Endodermal cell (in vitro differentiated cells): ENCODE results near the gene CHD6. TPM values are rescaled to one million over a fixed set of nuclear protein-coding genes. Genes with fewer than 3 reads are reported as not detected.

Experiments
- DNase-seq: peaks from one replicate; pipeline ENCODE4 v3.0.0-alpha.2; 2017
- H3K27ac ChIP-seq: 2 replicates; pipeline ENCODE4 v1.5.1; 2013; ENCODE audit warnings: mild to moderate bottlenecking, low read depth, low read length, moderate library complexity
- H3K27me3 ChIP-seq: 2 replicates; pipeline ENCODE4 v1.6.1; 2013; ENCODE audit warnings: mild to moderate bottlenecking, low read length, moderate library complexity; ENCODE audit not compliant: insufficient read depth, control insufficient read depth, poor library complexity, severe bottlenecking
- H3K36me3 ChIP-seq: 2 replicates; pipeline ENCODE4 v1.7.0; 2013; ENCODE audit warnings: mild to moderate bottlenecking, low read length, moderate library complexity; ENCODE audit not compliant: control insufficient read depth, insufficient read depth
- H3K4me1 ChIP-seq: one replicate; pipeline ENCODE4 v1.7.0; 2013; ENCODE audit warnings: low read length; ENCODE audit not compliant: control insufficient read depth, insufficient read depth
- H3K4me3 ChIP-seq: 2 replicates; pipeline ENCODE4 v1.5.1; 2013; ENCODE audit warnings: mild to moderate bottlenecking, low read length, moderate library complexity
- H3K9ac ChIP-seq: 2 replicates; pipeline ENCODE4 v1.6.1; 2013; ENCODE audit warnings: mild to moderate bottlenecking, low read length, moderate library complexity; ENCODE audit not compliant: poor library complexity, severe bottlenecking; ENCODE audit errors: extremely low read depth
- H3K9me3 ChIP-seq: 2 replicates; pipeline ENCODE4 v1.6.1; 2013; ENCODE audit warnings: mild to moderate bottlenecking, low read length, moderate library complexity; ENCODE audit not compliant: control insufficient read depth
- H3K27ac Mint-ChIP-seq: 2 replicates; pipeline ENCODE4 v1.8.0; 2020; ENCODE audit warnings: mixed read lengths
- H3K27me3 Mint-ChIP-seq: 2 replicates; pipeline ENCODE4 v1.8.0; 2021; ENCODE audit warnings: mild to moderate bottlenecking, mixed read lengths; ENCODE audit not compliant: insufficient read depth
- H3K36me3 Mint-ChIP-seq: 2 replicates; pipeline ENCODE4 v1.8.0; 2020; ENCODE audit warnings: low read depth, mixed read lengths
- H3K4me1 Mint-ChIP-seq: 2 replicates; pipeline ENCODE4 v1.8.0; 2020; ENCODE audit warnings: mixed read lengths
- H3K4me3 Mint-ChIP-seq: 2 replicates; pipeline ENCODE4 v1.8.0; 2020; ENCODE audit warnings: mild to moderate bottlenecking, moderate library complexity, mixed read lengths
- H3K9me3 Mint-ChIP-seq: 2 replicates; pipeline ENCODE4 v1.8.0; 2020; ENCODE audit warnings: mild to moderate bottlenecking, mixed read lengths
- WGBS, 2 experiments: methylation state at CpG; one replicate each; pipeline versions ENCODE4 v1.1.5 to v1.1.7; 2013; ENCODE audit warnings: missing lambda C conversion rate in 2 of 2, mixed read lengths in 1 of 2; ENCODE audit not compliant: insufficient coverage in 1 of 2, insufficient read length in 1 of 2; 5-methylcytosine and 5-hydroxymethylcytosine counted together
- total RNA-seq, 2 donors: library from RNA; stranded (reverse); fragmentation: NEBNext Ultra II Directional in 1 of 2; extraction: Animal tissue kit (Norgen Biotek cat#: 25700) in 1 of 2; gene quantifications; 2 replicates in 1 of 2; 3 replicates in 1 of 2; pipeline ENCODE4 v1.2.1, GENCODE V29; 2021
- TF ChIP-seq, protein P1 (sequence below): fragments of 200-600 bp; sonication (generic); conservative IDR thresholded peaks from 2 replicates; pipeline ENCODE4 v1.5.0; 2021; ENCODE audit warnings: antibody characterized with exemption, mild to moderate bottlenecking

CHD6 gene
- total RNA-seq, 2 donors from 2014 or later: 82.5 to 107 TPM

DNA sequence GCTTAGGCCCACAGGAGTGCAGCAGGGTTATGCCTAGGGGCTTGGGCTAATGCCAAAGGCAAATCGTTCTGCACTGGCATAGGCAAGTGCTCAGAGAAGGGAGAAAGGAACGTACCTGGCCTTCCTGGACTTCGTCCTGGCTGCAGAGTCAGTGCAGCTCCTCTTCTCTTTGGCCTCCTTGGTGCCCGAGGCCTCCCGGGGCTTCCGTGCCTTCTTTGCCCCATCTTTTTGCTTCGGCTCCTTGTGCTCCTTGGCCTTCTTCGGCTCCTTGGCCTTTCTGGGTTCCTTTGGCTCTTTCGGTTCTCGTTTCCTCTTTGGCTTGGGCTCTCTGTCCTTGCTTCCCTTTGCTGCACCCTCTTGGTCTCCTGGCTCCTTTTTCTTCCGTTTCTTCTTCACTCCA, 85.2 kb downstream of the CHD6 start:
- no peak overlapping the region for H3K4me3 ChIP-seq
- peak overlapping the region; percentile 1 for H3K27ac Mint-ChIP-seq

DNA sequence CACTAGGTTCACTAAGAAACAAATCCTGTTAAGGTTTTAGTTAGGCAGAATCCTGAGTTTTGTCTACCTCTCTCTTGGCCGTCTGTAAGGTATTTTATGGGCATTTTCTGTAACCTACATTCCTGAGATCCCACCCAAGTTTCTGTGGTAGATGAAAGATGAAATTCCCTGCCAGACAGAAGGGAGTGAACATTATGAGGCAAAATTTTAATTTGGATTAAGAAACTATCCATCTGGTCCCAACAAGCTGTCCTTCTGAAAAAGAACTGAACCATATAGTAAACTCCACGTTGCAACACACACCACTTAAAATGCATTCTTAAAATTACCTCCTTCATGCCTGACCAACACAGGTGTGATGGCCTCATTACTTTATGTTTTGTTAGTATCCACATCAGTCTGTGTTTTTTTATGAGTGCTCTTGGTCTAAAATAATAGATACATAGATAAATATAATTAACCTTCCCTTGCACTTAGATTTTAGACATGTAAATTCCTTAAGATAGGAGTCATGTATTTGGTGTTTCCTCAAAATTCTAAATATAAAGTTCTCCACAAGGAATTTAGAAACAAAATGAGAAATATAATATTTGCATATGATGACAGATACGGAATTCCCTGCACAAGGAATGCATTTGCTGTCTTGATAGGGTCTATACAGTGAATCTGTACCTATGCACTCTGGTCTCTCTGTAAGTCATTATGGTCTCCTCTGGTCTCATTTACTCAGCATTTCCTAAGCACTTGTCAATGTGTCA, 86.5 kb downstream of the CHD6 start:
- WGBS, 2 experiments: 90 to 92% methylated on average over 2 to 3 of the region's 3 CpGs
- Mint-ChIP-seq H3K4me1 (peaks cover 24% of the 10 kb centered on the region), H3K9me3 (no peaks in the 10 kb centered on the region), H3K27ac (no peak overlapping the region), H3K36me3 (peaks cover 21% of the 10 kb centered on the region), H3K27me3 (no peaks in the 10 kb centered on the region), H3K4me3 (no peak overlapping the region)
- Histone ChIP-seq H3K36me3 (peaks cover 34% of the 10 kb centered on the region), H3K27me3 (no peaks in the 10 kb centered on the region), H3K9ac (no peak overlapping the region), H3K27ac (no peak overlapping the region), H3K4me3 (no peak overlapping the region), H3K9me3 (no peaks in the 10 kb centered on the region), H3K4me1 (peaks cover 10% of the 10 kb centered on the region)
- no peak for DNase-seq
- TF ChIP-seq, protein P1, sequence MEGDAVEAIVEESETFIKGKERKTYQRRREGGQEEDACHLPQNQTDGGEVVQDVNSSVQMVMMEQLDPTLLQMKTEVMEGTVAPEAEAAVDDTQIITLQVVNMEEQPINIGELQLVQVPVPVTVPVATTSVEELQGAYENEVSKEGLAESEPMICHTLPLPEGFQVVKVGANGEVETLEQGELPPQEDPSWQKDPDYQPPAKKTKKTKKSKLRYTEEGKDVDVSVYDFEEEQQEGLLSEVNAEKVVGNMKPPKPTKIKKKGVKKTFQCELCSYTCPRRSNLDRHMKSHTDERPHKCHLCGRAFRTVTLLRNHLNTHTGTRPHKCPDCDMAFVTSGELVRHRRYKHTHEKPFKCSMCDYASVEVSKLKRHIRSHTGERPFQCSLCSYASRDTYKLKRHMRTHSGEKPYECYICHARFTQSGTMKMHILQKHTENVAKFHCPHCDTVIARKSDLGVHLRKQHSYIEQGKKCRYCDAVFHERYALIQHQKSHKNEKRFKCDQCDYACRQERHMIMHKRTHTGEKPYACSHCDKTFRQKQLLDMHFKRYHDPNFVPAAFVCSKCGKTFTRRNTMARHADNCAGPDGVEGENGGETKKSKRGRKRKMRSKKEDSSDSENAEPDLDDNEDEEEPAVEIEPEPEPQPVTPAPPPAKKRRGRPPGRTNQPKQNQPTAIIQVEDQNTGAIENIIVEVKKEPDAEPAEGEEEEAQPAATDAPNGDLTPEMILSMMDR: no peak

More for the DNA sequence above, 85.2 kb downstream of the CHD6 start:
- DNase-seq: no peak
- peaks cover 7% of the 10 kb centered on the region for H3K9me3 Mint-ChIP-seq
- H3K27me3 Mint-ChIP-seq: no peaks in the 10 kb centered on the region
- peaks cover 8% of the 10 kb centered on the region for H3K9me3 ChIP-seq
- H3K4me3 Mint-ChIP-seq: no peak overlapping the region
- WGBS, 2 experiments: 96 to 98% methylated on average over 10 to 11 of the region's 11 CpGs
- H3K27ac ChIP-seq: no peak overlapping the region
- peaks cover 28% of the 10 kb centered on the region for H3K36me3 Mint-ChIP-seq
- H3K27me3 ChIP-seq: no peaks in the 10 kb centered on the region
- peaks cover 20% of the 10 kb centered on the region for H3K4me1 Mint-ChIP-seq
- H3K4me1 ChIP-seq: peaks cover 8% of the 10 kb centered on the region
- H3K36me3 ChIP-seq: peaks cover 42% of the 10 kb centered on the region
- H3K9ac ChIP-seq: no peak overlapping the region
- TF ChIP-seq, protein P1: no peak

DNA sequence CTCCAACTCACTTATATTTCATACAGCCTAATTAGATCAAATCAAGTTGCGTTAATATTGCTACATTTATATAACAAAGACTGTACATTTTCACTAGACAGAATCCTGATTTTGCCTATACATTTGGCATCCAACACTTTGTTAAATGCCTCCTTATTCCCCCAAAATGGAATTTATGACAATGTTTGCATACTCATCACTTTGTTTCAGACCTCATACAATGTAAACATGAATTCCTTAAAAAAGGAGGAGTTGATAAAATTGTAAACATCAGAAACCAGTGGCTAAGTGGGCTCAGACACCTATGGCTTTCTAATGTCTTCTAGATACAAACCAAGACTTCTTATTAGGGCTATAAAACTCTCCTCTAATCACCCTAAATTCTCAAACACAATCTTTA, 87.3 kb downstream of the CHD6 start:
- H3K9me3 Mint-ChIP-seq: no peaks in the 10 kb centered on the region
- H3K4me3 Mint-ChIP-seq: no peak overlapping the region
- peaks cover 30% of the 10 kb centered on the region for H3K4me1 Mint-ChIP-seq
- peaks cover 34% of the 10 kb centered on the region for H3K36me3 ChIP-seq
- no peak overlapping the region for H3K27ac ChIP-seq
- 91 to 95% methylated on average over 1 of the region's 1 CpG for WGBS, 2 experiments
- no peak overlapping the region for H3K4me3 ChIP-seq
- no peaks in the 10 kb centered on the region for H3K27me3 ChIP-seq
- no peak overlapping the region for H3K27ac Mint-ChIP-seq
- TF ChIP-seq, protein P1: no peak
- H3K9ac ChIP-seq: no peak overlapping the region
- DNase-seq: no peak
- H3K36me3 Mint-ChIP-seq: peaks cover 21% of the 10 kb centered on the region
- H3K27me3 Mint-ChIP-seq: no peaks in the 10 kb centered on the region
- H3K9me3 ChIP-seq: no peaks in the 10 kb centered on the region
- peaks cover 13% of the 10 kb centered on the region for H3K4me1 ChIP-seq
